ENCODE data around the gene CNTN5. TPM values are rescaled to one million over a fixed set of nuclear protein-coding genes. Genes with fewer than 3 reads are reported as not detected.

The CNTN5 gene
- total RNA-seq, 4 donors from 2014 or later = 0.12 TPM; not detected in 3

GRCh38 chr11:99630629-99631028, 609.9 kb downstream of the CNTN5 start:
- intact Hi-C loops (cut with DNase I) = no loop called here
- TF ChIP-seq, protein P1, sequence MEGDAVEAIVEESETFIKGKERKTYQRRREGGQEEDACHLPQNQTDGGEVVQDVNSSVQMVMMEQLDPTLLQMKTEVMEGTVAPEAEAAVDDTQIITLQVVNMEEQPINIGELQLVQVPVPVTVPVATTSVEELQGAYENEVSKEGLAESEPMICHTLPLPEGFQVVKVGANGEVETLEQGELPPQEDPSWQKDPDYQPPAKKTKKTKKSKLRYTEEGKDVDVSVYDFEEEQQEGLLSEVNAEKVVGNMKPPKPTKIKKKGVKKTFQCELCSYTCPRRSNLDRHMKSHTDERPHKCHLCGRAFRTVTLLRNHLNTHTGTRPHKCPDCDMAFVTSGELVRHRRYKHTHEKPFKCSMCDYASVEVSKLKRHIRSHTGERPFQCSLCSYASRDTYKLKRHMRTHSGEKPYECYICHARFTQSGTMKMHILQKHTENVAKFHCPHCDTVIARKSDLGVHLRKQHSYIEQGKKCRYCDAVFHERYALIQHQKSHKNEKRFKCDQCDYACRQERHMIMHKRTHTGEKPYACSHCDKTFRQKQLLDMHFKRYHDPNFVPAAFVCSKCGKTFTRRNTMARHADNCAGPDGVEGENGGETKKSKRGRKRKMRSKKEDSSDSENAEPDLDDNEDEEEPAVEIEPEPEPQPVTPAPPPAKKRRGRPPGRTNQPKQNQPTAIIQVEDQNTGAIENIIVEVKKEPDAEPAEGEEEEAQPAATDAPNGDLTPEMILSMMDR (IDR thresholded peaks at IDR 0.05) = no peak
- no peak for TF ChIP-seq POLR2A (IDR thresholded peaks at IDR 0.05)
- H3K36me3 ChIP-seq = no peaks in the 10 kb centered on the region
- WGBS, 2 donors = 70 to 86% methylated on average over 5 of the region's 5 CpGs
- H3K27me3 ChIP-seq = no peaks in the 10 kb centered on the region
- no peak overlapping the region for H3K27ac ChIP-seq
- H3K4me3 ChIP-seq = no peak overlapping the region
- H3K9me3 ChIP-seq = no peaks in the 10 kb centered on the region
- DNase-seq = no peak
- H3K4me1 ChIP-seq = no peaks in the 10 kb centered on the region

GRCh38 chr11:99631618-99632017, 610.9 kb downstream of the CNTN5 start:
- Histone ChIP-seq H3K9me3 (no peaks in the 10 kb centered on the region), H3K27ac (no peak overlapping the region), H3K27me3 (no peaks in the 10 kb centered on the region), H3K36me3 (no peaks in the 10 kb centered on the region), H3K4me1 (no peaks in the 10 kb centered on the region), H3K4me3 (no peak overlapping the region)
- no peak for DNase-seq
- TF ChIP-seq POLR2A (IDR thresholded peaks at IDR 0.05) = no peak
- TF ChIP-seq, protein P1 (IDR thresholded peaks at IDR 0.05) = no peak
- intact Hi-C loops (cut with DNase I) = no loop called here
- WGBS, 2 donors = 65 to 74% methylated on average over 1 of the region's 1 CpG

DNA sequence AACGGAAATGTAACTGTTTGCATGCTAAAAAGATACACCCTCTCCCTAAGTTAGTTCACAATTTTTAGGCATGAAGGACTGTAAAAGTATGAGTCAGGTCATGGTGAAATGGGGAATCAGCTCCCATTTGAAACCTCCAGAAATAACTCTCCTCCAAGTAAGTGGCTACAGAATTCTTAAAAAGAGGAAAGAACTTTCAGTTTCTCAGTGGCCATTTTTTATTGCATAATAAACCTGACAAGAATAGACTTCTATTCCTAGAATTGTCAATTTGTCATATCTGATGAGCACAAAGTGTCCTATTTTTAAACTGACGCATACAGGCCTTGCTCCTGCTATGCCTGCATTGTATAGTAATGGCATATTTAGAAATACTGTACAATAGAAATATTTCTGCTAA, 612.2 kb downstream of the CNTN5 start:
- 64 to 75% methylated on average over 2 of the region's 2 CpGs for WGBS, 2 donors
- no peak for TF ChIP-seq POLR2A (IDR thresholded peaks at IDR 0.05)
- TF ChIP-seq, protein P1 (IDR thresholded peaks at IDR 0.05) = no peak
- no peak overlapping the region for H3K4me3 ChIP-seq
- H3K27me3 ChIP-seq = no peaks in the 10 kb centered on the region
- no peak for DNase-seq
- H3K9me3 ChIP-seq = no peaks in the 10 kb centered on the region
- no peaks in the 10 kb centered on the region for H3K4me1 ChIP-seq
- H3K36me3 ChIP-seq = no peaks in the 10 kb centered on the region
- no peak overlapping the region for H3K27ac ChIP-seq
- intact Hi-C loops (cut with DNase I) = no loop called here

DNA sequence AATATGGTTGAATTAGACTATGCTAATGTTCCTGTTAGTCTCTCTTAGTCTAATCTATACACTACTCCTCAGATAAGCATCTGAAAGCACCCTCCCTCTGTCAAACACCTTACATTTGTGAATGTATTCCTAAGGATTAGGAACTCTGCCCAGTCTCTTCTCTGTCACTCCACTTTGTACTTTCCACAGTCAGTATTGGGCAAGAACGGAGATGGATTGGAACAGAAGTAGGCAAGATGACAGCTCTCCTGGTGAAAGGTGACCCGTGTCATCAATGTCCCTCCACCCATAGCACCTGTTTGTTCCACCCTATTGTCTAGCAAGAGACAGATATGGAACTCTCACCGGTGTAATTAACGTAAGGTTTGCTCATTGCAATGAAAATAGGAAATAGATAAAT, 613.8 kb downstream of the CNTN5 start:
- WGBS, 2 donors = 56 to 67% methylated on average over 4 of the region's 4 CpGs
- DNase-seq = no peak
- intact Hi-C loops (cut with DNase I) = no loop called here

DNA sequence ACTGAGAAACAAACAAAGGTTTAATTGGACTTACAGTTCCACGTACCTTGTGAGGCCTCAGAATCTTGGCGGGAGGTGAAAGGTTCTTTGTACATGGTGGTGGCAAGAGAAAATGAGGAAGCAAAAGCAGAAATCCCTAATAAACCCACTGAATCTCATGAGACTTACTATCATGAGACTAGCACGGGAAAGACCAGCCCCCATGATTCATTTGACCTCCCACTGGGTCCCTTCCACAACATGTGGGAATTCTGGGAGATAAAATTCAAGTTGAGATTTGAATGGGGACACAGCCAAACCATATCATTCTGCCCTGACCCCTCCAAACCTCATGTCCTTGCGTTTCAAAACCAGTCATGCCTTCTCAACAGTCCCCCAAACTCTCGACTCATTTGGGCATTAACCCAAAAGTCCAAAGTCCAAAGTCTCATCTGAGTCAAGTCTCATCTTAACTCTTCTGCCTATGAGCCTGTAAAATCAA, 617.4 kb downstream of the CNTN5 start:
- Histone ChIP-seq H3K4me1 (no peaks in the 10 kb centered on the region), H3K27ac (no peak overlapping the region), H3K27me3 (no peaks in the 10 kb centered on the region), H3K36me3 (no peaks in the 10 kb centered on the region), H3K9me3 (no peaks in the 10 kb centered on the region), H3K4me3 (no peak overlapping the region)
- DNase-seq = no peak
- intact Hi-C loops (cut with DNase I) = no loop called here
- WGBS, 2 donors = 47 to 48% methylated on average over 5 of the region's 5 CpGs
- TF ChIP-seq, protein P1 (IDR thresholded peaks at IDR 0.05) = no peak
- no peak for TF ChIP-seq POLR2A (IDR thresholded peaks at IDR 0.05)

More for the DNA sequence above, 613.8 kb downstream of the CNTN5 start:
- Histone ChIP-seq H3K4me3 (no peak overlapping the region), H3K9me3 (no peaks in the 10 kb centered on the region), H3K27ac (no peak overlapping the region), H3K4me1 (no peaks in the 10 kb centered on the region), H3K27me3 (no peaks in the 10 kb centered on the region), H3K36me3 (no peaks in the 10 kb centered on the region)
- TF ChIP-seq, protein P1 (IDR thresholded peaks at IDR 0.05) = no peak
- no peak for TF ChIP-seq POLR2A (IDR thresholded peaks at IDR 0.05)

Data from esophagus squamous epithelium (tissue), 5 donors.